ENCODE measurements around the gene C1orf159.

C1orf159 gene

GRCh38 chr1:1093610-1093943 is 22.3 kb downstream of the C1orf159 start:
- H3K4me1 ChIP-seq (ENCODE audit: control insufficient read depth, insufficient read depth, low read length), result no peaks in the 10 kb centered on the region
- H3K4me3 ChIP-seq (ENCODE audit: low read length), result no peak overlapping the region
- no peak for DNase-seq (ENCODE audit: low read depth)
- H3K27me3 ChIP-seq (replicated peaks; ENCODE audit: control insufficient read depth, insufficient read depth, low read length), result no peaks in the 10 kb centered on the region
- H3K36me3 ChIP-seq (ENCODE audit: control insufficient read depth, insufficient read depth, low read length, severe bottlenecking), result no peaks in the 10 kb centered on the region
- no peak overlapping the region for H3K9ac ChIP-seq (ENCODE audit: low read length)
- no peaks in the 10 kb centered on the region for H3K9me3 ChIP-seq (ENCODE audit: control insufficient read depth, low read length)

- no peak for DNase-seq (ENCODE audit: low read depth)
These were observed 22.8 kb downstream of the C1orf159 start for GRCh38 chr1:1092894-1093609.

GRCh38 chr1:1092149-1092855 is 23.6 kb downstream of the C1orf159 start:
- Histone ChIP-seq H3K9me3 (ENCODE audit: control insufficient read depth, low read length) (no peaks in the 10 kb centered on the region), H3K9ac (ENCODE audit: low read length) (no peak overlapping the region), H3K4me3 (ENCODE audit: low read length) (no peak overlapping the region), H3K27me3 (replicated peaks; ENCODE audit: control insufficient read depth, insufficient read depth, low read length) (no peaks in the 10 kb centered on the region), H3K4me1 (ENCODE audit: control insufficient read depth, insufficient read depth, low read length) (no peaks in the 10 kb centered on the region), H3K36me3 (ENCODE audit: control insufficient read depth, insufficient read depth, low read length, severe bottlenecking) (no peaks in the 10 kb centered on the region)
- no peak for DNase-seq (ENCODE audit: low read depth)

More at GRCh38 chr1:1092894-1093609, 22.8 kb downstream of the C1orf159 start:
- H3K4me1 ChIP-seq (ENCODE audit: control insufficient read depth, insufficient read depth, low read length), result no peaks in the 10 kb centered on the region
- H3K27me3 ChIP-seq (replicated peaks; ENCODE audit: control insufficient read depth, insufficient read depth, low read length), result no peaks in the 10 kb centered on the region
- H3K9me3 ChIP-seq (ENCODE audit: control insufficient read depth, low read length), result no peaks in the 10 kb centered on the region
- no peak overlapping the region for H3K9ac ChIP-seq (ENCODE audit: low read length)
- H3K36me3 ChIP-seq (ENCODE audit: control insufficient read depth, insufficient read depth, low read length, severe bottlenecking), result no peaks in the 10 kb centered on the region
- no peak overlapping the region for H3K4me3 ChIP-seq (ENCODE audit: low read length)

GRCh38 chr1:1091344-1092148 is 24.3 kb downstream of the C1orf159 start:
- Histone ChIP-seq H3K9me3 (ENCODE audit: control insufficient read depth, low read length) (no peaks in the 10 kb centered on the region), H3K27me3 (replicated peaks; ENCODE audit: control insufficient read depth, insufficient read depth, low read length) (no peaks in the 10 kb centered on the region), H3K9ac (ENCODE audit: low read length) (no peak overlapping the region), H3K4me3 (ENCODE audit: low read length) (no peak overlapping the region), H3K36me3 (ENCODE audit: control insufficient read depth, insufficient read depth, low read length, severe bottlenecking) (no peaks in the 10 kb centered on the region), H3K4me1 (ENCODE audit: control insufficient read depth, insufficient read depth, low read length) (no peaks in the 10 kb centered on the region)
- no peak for DNase-seq (ENCODE audit: low read depth)

GRCh38 chr1:1090424-1091343 is 25.2 kb downstream of the C1orf159 start:
- no peaks in the 10 kb centered on the region for H3K36me3 ChIP-seq (ENCODE audit: control insufficient read depth, insufficient read depth, low read length, severe bottlenecking)
- no peak overlapping the region for H3K4me3 ChIP-seq (ENCODE audit: low read length)
- H3K4me1 ChIP-seq (ENCODE audit: control insufficient read depth, insufficient read depth, low read length), result no peaks in the 10 kb centered on the region
- H3K9ac ChIP-seq (ENCODE audit: low read length), result no peak overlapping the region
- no peaks in the 10 kb centered on the region for H3K9me3 ChIP-seq (ENCODE audit: control insufficient read depth, low read length)
- H3K27me3 ChIP-seq (replicated peaks; ENCODE audit: control insufficient read depth, insufficient read depth, low read length), result no peaks in the 10 kb centered on the region
- no peak for DNase-seq (ENCODE audit: low read depth)

GRCh38 chr1:1089731-1090423 is 26.0 kb downstream of the C1orf159 start:
- DNase-seq (ENCODE audit: low read depth), result no peak
- Histone ChIP-seq H3K4me3 (ENCODE audit: low read length) (no peak overlapping the region), H3K9ac (ENCODE audit: low read length) (no peak overlapping the region), H3K4me1 (ENCODE audit: control insufficient read depth, insufficient read depth, low read length) (no peaks in the 10 kb centered on the region), H3K36me3 (ENCODE audit: control insufficient read depth, insufficient read depth, low read length, severe bottlenecking) (no peaks in the 10 kb centered on the region), H3K9me3 (ENCODE audit: control insufficient read depth, low read length) (no peaks in the 10 kb centered on the region), H3K27me3 (replicated peaks; ENCODE audit: control insufficient read depth, insufficient read depth, low read length) (no peaks in the 10 kb centered on the region)

- no peak overlapping the region for H3K4me3 ChIP-seq (ENCODE audit: low read length)
- no peaks in the 10 kb centered on the region for H3K9me3 ChIP-seq (ENCODE audit: control insufficient read depth, low read length)
- no peaks in the 10 kb centered on the region for H3K27me3 ChIP-seq (replicated peaks; ENCODE audit: control insufficient read depth, insufficient read depth, low read length)
- no peak for DNase-seq (ENCODE audit: low read depth)
- no peak overlapping the region for H3K9ac ChIP-seq (ENCODE audit: low read length)
- H3K36me3 ChIP-seq (ENCODE audit: control insufficient read depth, insufficient read depth, low read length, severe bottlenecking), result no peaks in the 10 kb centered on the region
- H3K4me1 ChIP-seq (ENCODE audit: control insufficient read depth, insufficient read depth, low read length), result no peaks in the 10 kb centered on the region
These were observed 26.8 kb downstream of the C1orf159 start for GRCh38 chr1:1088801-1089680.

- DNase-seq (ENCODE audit: low read depth), result no peak
- Histone ChIP-seq H3K9me3 (ENCODE audit: control insufficient read depth, low read length) (no peaks in the 10 kb centered on the region), H3K36me3 (ENCODE audit: control insufficient read depth, insufficient read depth, low read length, severe bottlenecking) (no peaks in the 10 kb centered on the region), H3K4me1 (ENCODE audit: control insufficient read depth, insufficient read depth, low read length) (no peaks in the 10 kb centered on the region), H3K4me3 (ENCODE audit: low read length) (no peak overlapping the region), H3K27me3 (replicated peaks; ENCODE audit: control insufficient read depth, insufficient read depth, low read length) (no peaks in the 10 kb centered on the region), H3K9ac (ENCODE audit: low read length) (no peak overlapping the region)
These were observed 27.7 kb downstream of the C1orf159 start for GRCh38 chr1:1088029-1088800.

- Histone ChIP-seq H3K9me3 (ENCODE audit: control insufficient read depth, low read length) (no peaks in the 10 kb centered on the region), H3K9ac (ENCODE audit: low read length) (no peak overlapping the region), H3K4me3 (ENCODE audit: low read length) (no peak overlapping the region), H3K27me3 (replicated peaks; ENCODE audit: control insufficient read depth, insufficient read depth, low read length) (no peaks in the 10 kb centered on the region), H3K36me3 (ENCODE audit: control insufficient read depth, insufficient read depth, low read length, severe bottlenecking) (no peaks in the 10 kb centered on the region), H3K4me1 (ENCODE audit: control insufficient read depth, insufficient read depth, low read length) (no peaks in the 10 kb centered on the region)
- no peak for DNase-seq (ENCODE audit: low read depth)
These were observed 28.4 kb downstream of the C1orf159 start for GRCh38 chr1:1087351-1088028.
